Cardiac atrium fibroblast (primary cell): ENCODE measurements around the gene SMIM5. TPM values are rescaled to one million over a fixed set of nuclear protein-coding genes. Genes with fewer than 3 reads are reported as not detected.

Source experiments
- total RNA-seq: library from RNA; depleted of rRNA; stranded (reverse); fragments of >200 nt; gene quantifications from 2 replicates; pipeline ENCODE4 v1.2.3, GENCODE V29; 2015

SMIM5 gene, protein sequence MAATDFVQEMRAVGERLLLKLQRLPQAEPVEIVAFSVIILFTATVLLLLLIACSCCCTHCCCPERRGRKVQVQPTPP
- not detected in 2 replicates for total RNA-seq

DNA sequence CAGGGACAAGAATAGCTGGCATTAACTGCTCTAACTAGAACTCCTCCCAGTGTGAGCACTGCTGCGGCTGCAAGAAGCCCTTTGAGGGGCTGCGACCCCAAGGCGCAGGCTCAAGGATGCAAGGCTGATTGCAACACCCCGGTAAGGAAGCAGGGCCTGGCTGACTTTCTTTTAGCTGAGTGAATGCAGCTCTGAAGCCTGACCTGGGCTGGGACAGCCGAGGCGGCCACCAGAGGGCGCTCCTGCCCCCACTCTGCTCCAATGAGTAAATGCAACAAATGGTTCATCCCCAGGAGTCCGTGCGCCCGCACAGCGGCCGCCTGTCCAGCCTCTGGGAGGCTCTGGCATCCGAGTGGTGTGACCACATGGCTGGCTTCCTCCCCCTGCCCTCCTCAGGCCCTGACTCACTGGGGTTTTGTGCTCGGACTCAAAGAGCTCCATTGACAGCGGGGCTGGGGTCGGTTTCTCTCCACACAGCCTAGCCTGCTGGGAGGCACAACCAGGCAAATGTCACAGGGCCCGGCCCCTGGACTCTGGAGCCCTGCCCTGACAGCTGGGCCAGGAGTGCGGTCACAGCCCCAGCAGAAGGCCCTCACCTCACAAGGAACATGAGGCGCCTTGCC is at the start of gene SMIM5:
Gene SMIM5, plus strand, starts transcription at position 572 of the 623 bp plus-strand sequence. CDS start 6,768 bp downstream, outside the sequence.

DNA sequence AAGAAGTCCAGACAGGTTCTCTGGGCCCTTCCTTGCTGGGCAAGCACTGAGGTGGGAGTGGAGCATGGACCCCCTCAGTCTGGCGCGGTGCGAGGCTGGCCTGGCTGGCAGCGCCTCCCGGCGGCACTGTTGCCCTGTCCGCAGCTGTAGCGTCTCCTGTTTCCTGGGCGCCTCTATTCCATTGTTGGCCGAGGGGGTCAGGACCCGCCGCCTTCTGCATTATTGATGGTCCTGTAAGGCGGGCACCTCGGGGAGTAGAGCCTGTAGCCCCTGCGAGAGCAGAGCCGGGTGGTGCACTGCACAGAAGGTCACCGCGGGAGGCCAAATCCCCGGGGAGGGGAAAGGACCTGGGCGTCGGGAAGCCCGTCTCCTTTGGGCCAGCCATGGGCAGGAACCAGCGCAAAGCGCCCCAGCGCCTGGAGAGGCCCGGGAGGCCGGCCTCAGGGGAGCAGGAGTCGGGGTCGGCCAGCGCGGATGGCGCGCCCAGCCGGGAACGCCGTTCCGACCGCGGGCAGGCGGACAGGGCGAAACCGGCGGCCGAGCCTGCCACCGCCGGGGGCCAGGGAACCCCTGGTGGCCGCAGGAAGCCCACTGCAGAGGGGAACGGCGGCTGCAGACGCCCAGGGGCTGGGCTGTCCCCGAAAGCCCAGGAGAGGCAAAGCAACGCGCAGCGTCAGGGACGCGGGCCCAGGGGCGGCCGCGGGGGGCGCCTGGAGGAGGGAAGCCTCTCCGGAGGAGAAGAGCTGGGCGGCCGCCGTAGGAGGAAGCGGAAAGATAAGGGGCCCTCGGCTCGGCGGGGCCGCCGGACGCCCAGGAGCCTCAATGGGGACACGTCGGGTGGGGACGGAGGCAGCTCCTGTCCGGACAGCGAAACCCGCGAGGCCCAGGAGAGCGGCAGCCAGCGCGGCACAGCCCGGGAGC is 45.3 kb upstream of the SMIM5 start, which contains the start of gene MYO15B:
Gene MYO15B, plus strand, starts transcription at position 126 of the 921 bp plus-strand sequence. Its CDS starts 258 bp downstream, at position 384.

DNA sequence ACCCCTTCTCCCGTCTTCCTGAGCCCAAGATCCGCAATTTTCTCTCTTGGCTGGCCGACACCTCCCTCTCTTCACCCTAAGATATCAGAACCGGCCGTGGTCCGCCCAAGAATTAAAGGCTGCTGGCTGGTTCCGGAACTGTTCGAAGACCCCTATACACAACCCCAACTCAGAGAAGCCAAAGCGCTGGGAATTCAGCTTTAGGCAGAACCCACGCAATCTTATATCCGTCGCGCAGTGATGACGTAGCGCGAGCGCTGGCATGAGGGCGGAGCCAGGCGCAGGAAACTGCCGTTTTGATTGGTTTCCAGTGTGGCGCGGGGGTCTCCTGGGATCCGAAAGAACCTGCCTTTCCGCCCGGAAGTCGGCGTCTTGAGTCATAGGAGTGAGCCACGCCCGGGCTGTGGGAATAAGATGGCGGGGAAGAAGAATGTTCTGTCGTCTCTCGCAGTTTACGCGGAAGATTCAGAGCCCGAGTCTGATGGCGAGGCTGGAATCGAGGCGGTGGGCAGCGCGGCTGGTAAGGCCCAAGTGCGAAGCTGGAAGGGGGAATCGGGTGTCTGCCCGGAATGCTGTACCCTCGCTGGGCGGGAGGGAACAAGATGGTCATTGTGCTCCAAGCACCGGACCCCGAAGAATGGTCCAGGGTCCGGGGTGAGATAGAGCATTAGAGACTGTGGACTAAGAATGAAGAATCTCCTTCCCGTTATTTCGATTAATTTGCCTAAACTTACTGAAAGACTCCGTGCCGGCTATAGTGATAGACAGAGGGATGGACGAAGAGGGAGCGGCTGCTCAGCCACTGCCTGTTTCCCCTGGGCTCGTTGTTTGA is 33.9 kb downstream of the SMIM5 start, which contains the start of the genes RECQL5 and SAP30BP:
Gene RECQL5, minus strand, starts transcription at position 196 of the 832 bp plus-strand sequence. CDS start 597 bp downstream, outside the sequence.
Gene SAP30BP, plus strand, starts transcription at position 380 of the 832 bp plus-strand sequence. Its CDS starts 35 bp downstream, at position 415.

Other genes starting within 250 kb of the SMIM5 start
- 60.8 and 61.7 TPM in 2 replicates for gene GRB2, start 227.8 kb upstream of the SMIM5 start, total RNA-seq
- gene TMEM94, start 176.8 kb upstream of the SMIM5 start, total RNA-seq, result 34.8 and 52.7 TPM in 2 replicates
- gene CASKIN2, start 117.9 kb upstream of the SMIM5 start, total RNA-seq, result 6.9 and 12.3 TPM in 2 replicates
- gene TSEN54, start 116.9 kb upstream of the SMIM5 start, total RNA-seq, result 8.5 and 9.1 TPM in 2 replicates
- under 0.01 and 0.54 TPM in 2 replicates for gene LLGL2, start 107.7 kb upstream of the SMIM5 start, total RNA-seq
- 0.49 and 24.4 TPM in 2 replicates for gene MYO15B, start 45.6 kb upstream of the SMIM5 start, total RNA-seq
- gene RECQL5, start 33.7 kb downstream of the SMIM5 start, total RNA-seq, result 9.7 and 20.6 TPM in 2 replicates
- gene SAP30BP, start 33.9 kb downstream of the SMIM5 start, total RNA-seq, result 44.2 and 50.9 TPM in 2 replicates
- gene ITGB4, start 88.0 kb downstream of the SMIM5 start, total RNA-seq, result 0.16 and 0.18 TPM in 2 replicates
- 35.9 and 43.9 TPM in 2 replicates for gene GALK1, start 131.8 kb downstream of the SMIM5 start, total RNA-seq
- 11.8 and 15.0 TPM in 2 replicates for gene UNK, start 151.4 kb downstream of the SMIM5 start, total RNA-seq
- 1.1 TPM in 1 of 2 replicates, not detected in the other for gene UNC13D, start 211.0 kb downstream of the SMIM5 start, total RNA-seq
- 56.7 and 67.0 TPM in 2 replicates for gene WBP2, start 221.9 kb downstream of the SMIM5 start, total RNA-seq
- gene TRIM47, start 245.1 kb downstream of the SMIM5 start, total RNA-seq, result 32.5 and 56.4 TPM in 2 replicates